ENCODE data around the gene FRZB.

GRCh38 chr2:182887753-182888415 lies 21.4 kb upstream of the FRZB start:
- TF ChIP-seq TAF1 (IDR thresholded peaks at IDR 0.05; ENCODE audit: borderline replicate concordance, low read depth, low read length): no peak
- no peak for TF ChIP-seq POLR2A (IDR thresholded peaks at IDR 0.05; ENCODE audit: low read depth, low read length)

All from GM12892 (cell line).